HL-60/S4 treated with phorbol 12-myristate 13-acetate at 8.2 ng/mL for 4 days and 3 days (cell line): ENCODE results near the gene HPCAL1.
"Not testable (repeated sequence)": the region's sequence is repeated elsewhere in the genome, so short reads cannot be mapped to it uniquely, and the experiment has no call there.

ENCODE experiments used
- in situ Hi-C: fragments of 300-500 bp; cut with MboI; formaldehyde crosslinking; loops from 2 replicates; pipeline ENCODE4 v1.15.0; 2022; ENCODE audit warnings: low sequenced_read_pairs

HPCAL1 gene

DNA sequence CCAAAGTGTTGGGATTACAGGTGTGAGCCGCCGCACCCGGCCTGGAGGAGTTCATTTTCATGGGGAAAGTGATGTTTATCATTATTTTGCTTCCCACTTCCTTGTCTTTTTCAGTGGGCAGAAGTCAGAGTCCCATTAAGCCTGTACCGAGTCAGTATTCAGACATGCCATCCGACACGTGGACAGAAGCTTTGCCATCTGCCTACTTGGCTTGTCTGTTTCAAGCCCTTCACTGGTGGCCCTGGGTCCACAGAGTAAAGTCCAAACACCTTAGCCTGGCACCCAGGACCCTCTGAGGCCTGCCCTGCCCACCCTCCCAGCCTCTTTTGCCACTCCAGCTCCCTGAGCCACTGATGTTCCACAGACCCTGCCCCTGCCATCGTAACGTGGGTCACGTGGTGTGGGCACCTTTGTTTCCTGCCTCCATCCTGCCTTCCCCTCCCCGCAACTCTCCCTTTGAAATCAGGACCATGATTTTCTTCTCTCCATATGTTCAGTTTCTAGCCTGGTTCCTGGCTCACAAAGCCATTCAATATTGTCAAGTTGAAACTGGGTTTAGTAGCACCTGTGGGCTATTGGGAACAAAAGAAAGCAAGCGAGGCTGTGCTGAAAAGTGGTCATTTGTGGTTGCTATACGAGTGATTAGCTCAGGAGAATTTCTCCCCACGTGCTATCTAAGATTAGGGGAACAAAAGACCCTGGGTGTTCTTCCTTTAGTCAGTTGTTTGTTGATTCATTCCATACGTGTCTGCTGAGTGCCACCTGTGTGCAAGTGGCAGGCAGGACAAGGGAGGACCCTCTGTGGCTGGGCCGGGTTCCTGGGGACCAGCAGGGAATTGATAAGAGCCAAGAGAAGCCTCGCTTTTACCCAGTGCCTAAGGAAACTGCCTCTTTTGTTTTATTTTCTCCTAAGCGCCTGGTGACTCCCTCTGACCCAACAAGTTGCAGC is 150.5 kb downstream of the HPCAL1 start:
- in situ Hi-C loops, result no loop called here

DNA sequence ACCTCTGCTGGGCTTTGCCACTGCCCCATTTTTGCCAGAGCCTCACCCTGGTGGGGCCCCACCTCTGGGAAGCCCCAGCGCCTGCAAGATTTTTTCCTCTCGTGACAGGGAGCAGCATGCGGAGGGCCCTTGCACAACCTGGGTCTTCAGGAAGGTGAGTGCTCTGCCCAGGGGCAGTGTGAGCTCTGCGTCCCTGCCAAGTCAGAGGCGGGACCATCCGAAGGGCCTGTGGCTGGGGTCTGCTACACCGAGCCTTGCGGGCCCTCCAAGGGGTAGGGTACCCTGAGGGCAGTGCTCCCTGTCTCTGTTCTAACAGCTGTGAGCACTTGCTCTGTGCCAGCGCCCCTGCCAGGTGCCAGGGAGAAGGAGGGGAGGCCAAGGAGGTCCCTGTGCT is 151.2 kb downstream of the HPCAL1 start:
- in situ Hi-C loops, result no loop called here

DNA sequence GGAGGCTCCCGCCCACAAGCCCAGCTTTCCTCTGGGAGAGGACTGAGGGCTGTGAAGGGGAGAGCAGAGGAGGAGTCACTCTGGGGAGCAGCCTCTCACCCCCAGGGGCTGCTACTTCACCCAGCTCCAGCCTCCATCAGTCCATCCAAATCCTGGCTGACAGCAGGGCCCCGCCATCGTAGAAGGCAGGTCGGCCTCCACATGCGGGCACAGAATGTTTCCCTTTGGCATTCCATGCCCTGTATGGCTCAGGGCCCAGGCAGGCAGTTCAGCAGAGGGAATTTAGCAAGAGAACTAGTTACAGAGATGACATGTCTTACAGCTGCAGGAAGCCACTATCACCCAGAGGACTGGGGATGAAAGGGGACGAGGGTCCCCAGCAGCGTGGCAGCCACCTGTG is 151.8 kb downstream of the HPCAL1 start:
- in situ Hi-C loops, result no loop called here

DNA sequence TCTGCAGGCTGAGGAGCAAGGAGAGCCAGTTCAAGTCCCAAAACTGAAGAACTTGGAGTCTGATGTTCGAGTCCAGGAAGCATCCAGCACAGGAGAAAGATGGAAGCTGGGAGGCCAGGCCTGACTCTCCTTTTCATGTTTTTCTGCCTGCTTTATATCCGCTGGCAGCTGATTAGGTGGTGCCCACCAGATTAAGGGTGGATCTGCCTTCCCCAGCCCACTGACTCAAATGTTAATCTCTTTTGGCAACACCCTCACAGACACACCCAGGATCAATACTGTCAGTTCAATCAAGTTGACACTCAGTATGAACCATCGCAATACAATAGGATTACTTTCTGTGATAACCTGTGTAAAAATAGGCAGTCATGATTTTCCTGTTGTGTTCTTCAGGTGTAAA is 154.5 kb downstream of the HPCAL1 start:
- in situ Hi-C loops, result not testable (repeated sequence)

DNA sequence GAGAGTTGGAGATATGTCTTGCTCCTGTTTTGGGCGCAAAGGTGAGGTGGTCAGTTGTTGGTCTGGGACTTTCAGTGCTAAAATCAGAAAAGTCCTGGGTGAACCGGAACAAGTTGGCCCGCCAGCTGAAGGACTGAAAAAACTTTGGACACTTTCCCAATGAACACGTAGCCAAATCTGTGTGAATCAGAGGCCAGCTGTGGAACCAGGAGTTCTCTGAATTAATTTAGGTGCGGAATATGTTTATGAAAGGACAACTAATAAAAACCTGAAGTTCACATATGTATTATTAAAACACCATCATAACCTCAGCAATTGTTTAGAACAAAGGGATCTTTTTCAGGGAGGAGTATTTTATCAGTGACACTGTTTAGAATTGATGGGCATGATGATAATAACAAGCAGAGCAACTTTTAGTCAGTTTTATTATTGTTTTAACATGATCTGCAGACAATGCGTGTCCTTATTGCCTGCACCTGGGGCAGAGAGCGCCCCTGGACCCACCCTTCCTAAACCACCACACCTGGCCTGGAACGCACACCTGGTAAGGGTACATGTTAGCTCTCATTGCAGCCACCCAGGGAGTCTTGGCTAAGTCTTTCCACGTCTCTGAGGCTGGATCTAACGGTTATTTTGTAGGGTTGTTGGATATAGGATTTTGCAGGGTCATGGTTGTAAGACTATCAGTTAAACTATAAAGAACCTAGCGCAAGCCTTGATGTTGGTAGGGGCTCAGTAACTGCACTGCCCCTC is 155.3 kb downstream of the HPCAL1 start:
- in situ Hi-C loops, result no loop called here

DNA sequence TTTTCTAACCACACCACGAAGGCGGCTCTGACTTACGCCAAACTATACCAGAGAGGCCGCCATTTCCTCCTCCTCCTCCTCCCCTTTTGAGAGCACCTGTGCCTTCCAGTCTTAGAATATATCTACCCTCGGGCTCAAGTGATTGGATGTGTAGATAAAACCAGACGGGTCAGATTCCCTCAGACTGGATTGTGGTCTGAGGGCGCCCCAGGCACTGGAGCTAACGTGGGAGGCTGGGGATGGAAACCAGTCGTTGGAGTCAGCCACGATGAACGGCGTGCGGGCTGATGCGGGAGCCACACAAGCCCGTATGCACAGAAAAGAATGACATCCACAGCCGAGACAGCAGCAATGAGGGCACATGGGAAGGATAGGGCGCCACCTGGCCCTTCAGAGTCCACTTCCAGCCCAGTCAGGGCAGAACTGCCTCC is 157.7 kb downstream of the HPCAL1 start:
- in situ Hi-C loops, result no loop called here

DNA sequence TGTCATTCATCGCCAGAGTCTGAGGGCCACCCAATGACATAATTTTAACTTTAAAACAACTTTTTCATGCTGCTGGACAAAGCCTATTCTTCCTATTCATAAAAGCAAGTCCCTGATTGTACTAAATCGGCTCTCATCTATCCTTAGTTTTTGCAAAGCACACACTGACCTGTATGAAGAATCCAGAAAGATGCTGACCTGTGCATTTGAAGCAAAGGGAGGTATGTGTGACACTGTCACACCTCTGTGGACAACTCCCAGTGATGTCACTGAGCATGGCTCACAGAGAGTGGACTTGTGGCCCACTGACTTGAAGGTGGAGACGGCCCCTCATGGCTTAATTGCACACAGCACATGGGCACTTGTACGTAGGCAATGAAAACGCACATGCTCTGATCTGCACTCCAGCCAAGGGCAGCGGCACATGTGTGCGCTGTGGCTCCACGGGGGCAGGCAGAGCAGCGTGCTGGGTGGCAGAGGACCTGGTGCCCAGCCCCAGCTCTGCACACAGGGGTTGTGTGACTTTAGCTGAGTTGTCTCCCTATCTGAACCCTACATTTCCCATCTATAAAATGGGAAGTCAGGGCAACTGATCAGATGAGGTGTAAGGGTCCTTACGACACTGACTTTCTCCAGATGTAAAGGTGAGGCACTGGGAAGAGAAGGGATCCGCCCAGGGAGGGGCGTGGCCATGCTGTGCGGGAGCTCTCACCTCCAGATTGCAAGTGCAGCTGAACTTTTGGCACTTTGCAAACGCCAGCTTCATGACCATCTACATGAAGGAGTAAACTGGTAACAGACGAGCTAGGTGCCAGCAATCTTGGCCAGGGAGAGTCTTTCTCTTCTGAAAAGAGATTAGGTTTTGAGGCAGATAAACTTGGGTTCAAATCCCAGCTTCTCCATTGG is 159.7 kb downstream of the HPCAL1 start:
- in situ Hi-C loops, result no loop called here

DNA sequence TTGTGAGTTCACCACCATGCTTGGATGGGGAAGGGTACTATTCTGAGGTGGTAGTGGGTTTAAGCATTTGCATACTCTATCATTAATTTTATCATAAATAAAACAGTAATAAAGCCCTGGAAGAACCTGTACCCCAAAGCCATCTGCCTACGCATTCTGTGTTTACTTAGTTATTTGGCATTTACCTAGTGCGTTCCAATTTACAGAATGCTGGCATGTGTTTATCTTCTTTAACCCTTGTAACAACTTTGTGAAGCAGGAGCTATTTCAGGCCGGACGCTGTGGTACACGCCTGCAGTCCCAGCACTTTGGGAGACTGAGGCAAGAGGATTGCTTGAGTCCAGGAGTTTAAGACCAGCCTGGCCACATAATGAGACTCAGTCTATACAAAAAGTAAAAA is 163.2 kb downstream of the HPCAL1 start:
- in situ Hi-C loops, result no loop called here

DNA sequence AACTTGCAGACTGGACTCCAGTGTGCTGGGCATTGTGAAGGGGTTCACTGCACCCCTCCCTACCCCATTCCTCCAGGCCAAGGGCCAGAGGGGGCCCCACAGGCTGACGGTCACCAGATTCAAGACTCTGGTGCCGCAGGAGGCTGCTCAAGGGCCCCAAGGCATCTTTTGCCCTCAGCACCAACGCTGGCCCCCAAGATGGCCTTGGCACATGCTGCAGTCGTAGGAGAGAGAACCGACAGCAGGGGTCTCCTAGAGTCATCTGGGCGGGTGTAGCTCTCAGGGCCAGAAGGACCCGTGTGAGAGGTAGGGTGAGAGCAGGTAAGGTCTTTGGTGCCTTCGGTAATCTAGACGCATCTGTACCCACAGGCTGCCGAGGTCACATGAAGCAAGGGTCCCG is 164.1 kb downstream of the HPCAL1 start:
- in situ Hi-C loops, result no loop called here

DNA sequence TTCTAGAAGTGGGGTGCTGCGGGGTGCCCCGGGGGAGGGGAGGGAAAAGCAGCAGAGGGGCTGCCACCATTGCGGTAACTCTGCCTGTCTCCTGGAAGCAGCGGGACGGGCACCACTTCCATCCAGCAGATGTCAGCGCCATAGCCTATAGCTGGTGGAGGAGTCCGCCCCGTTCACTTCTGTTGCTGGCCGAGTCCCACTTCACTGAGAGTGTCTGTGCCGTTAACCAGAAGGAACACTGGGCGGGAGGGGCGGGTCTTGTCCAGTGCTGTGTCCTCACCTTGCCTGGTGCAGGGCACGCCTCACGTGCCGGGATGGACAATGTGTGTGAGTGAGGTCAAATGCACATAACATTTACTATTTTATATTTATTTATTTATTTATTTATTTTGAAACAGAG is 164.7 kb downstream of the HPCAL1 start:
- in situ Hi-C loops, result no loop called here

DNA sequence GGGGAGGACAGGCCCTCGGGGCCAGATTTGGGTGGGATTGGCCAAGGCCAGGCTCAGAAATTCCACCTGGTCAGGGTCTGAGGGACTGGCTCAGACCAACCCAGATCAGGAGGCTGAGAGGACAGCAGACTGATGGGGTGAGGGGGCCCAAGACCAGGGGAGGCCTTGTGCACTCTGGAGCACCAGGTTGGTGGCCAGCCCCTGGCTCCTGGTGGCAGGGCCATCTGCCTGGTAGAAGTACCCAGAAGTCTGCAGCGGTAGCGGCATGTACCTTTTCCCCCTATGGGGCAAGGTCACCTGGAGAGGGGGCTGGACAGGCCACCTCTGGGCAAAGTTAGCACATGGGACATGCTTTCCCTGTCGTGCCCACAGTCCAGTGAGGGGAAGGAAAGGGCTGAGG is 166.6 kb downstream of the HPCAL1 start:
- in situ Hi-C loops, result no loop called here

DNA sequence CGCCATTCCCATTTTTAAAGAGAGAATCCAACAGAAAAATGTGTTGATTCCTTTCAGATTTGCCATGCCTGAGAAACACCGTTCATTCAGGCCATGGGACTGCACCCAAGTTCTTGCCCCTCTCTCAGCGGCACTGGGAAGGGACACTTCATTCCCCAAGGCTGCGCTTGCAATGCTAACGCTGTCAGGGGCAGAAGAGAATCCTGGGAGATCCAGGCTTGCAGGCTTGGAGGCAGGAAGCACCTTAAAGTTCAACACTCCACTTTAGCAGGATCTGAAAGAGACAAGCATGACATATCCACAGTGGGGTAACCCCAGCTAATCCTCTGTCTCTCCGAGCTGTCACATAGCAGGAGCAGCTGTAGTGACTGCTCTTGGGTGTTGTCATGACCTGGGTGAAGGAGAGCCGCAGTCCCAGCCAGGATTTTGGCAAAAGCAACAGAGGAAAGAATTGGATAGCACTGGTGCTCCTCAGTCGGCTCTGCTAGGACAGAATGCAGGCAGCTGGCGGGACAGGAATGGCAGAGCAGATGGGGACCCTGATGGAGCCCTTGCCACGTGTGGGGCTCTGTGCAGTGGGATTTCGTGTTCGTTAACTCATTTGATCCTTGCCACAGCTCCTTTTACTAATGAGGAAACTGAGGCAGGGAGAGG is 167.4 kb downstream of the HPCAL1 start:
- in situ Hi-C loops, result no loop called here

DNA sequence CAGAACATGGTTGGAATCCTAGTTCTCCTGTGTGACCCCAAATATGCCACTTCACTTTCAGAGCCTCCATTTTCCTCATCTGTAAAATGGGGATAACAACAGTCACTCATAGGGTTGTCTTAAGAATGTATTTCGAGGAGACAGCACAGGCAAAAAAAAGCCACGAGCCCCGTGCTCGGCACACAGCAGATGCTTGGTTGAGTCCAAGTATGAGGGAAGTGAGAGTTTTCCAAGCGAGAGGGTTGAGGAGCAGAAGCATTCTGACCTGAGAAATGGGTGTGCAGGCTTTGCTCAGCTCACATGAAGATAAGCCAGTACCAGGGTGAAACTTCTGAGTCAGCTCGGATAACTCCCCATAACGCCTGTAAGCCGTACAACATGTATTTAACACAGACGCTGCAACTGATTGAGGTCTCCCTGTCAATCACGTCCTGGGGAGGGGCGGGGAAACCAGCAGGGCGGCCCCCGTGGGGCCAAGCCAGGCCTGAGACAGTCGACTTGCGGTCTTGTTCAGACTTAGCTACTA is 168.4 kb downstream of the HPCAL1 start:
- in situ Hi-C loops, result no loop called here

DNA sequence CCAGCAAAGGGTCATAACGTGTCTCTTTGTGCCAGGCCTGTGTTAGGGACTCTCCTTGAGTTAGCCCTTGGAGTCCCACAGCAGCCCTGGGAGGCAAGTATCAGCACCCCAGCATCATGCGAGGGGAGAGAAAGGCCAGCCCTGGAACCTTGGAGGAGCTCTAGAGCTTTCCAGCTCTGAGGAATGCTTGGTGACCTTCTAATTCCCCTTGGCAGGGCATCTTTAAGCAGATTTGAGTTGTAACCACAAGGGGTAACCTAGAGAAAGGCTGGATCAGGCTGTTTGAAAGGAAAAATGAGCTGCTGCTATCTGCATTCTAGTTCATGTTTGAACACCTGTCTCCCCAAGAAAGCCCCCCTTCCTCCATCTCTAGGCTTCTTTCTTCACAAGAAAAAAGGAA is 169.3 kb downstream of the HPCAL1 start:
- in situ Hi-C loops, result no loop called here

DNA sequence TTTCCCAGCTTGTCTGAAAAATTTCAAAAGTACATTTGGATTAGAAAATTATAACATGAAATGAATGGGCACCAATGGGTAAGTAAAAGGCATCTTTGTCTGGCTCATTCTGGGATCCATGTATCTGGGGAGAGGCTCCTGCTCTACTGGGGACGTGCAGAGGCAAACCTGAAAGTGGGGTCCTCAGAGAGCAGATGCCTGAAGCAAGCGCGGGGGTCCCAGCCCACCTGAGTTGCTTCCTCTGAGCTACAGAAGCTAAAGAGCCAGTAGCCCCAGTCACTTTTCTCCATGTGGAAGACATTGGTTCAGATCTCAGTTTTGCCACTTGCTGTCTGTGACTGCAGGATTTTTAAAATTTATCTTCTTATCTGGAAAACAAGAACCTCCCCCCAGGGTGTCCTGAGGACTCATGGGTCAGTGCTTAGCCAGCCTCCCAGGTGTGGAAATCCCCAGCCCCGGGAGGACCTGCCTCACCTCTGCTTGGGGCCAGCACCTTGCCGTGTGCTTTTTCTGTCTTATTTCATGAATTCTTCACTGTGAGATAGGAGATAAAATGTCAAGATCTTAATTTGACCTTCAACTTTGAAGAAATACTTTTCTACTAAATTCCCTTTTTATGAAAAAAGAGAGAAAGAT is 170.5 kb downstream of the HPCAL1 start:
- in situ Hi-C loops, result no loop called here

DNA sequence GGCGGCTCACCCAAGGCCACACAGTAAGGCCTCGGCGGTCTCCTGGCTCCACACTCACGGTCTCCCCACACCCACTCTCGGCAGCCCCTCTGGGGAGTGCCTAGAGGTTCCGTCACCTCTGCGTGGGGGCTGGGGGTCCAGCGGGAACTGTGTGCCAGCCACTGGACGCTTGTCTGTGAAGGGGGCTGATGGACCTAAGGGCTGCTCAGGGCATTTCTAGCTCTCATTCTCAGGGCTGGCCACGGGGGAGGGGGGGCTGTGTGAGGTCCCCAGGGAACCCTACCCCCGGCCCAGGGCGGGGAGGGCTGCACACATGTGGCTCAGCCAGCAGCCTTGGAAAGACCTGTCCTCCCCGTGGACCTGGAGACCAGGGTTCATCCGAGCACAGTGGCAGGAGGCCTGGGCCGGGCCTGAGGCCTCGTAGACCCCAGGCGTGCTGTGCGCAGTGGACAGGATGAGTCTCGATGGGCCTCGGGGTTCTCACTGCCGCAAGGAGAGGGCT is 172.6 kb downstream of the HPCAL1 start:
- in situ Hi-C loops, result no loop called here

DNA sequence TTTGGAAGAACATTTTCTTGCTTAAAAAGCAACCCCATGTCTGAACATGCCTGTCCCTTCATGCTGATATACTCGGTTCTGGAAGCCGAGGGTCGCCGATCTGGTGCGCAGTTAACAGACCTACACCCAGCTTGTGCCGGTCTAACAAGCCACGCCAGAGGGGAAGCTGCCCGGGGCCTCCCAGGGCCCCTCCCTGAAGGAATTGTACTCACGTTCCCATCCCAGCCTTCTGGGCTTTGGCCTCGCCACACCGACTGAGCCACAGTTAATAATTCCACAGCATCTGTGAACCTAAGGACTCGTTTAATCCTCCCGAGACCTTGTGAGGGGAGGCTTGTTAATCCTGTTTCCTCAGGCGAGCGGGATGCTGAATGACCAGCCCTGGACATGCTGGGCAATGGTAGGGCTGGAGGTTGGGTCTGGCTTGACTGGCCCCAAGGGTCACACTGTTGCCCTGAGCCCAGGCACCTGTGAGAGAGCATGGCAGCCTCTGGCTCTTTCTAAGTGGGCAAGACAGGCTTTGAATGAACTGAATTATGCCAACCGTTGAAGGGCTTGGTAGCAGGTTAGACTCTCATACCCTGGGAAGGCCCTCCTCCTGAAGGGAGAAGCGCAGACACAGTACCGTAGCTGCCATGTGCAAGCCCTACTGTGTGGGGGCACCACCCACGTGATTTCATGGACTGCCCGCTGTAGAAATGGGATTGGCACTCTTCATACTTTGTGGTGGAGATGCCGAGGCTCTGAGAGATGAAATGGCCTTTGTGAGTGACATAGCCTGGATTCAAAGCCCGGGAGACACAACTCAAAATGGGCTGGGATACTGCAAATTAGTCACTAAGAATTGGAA is 173.3 kb downstream of the HPCAL1 start:
- in situ Hi-C loops, result no loop called here

DNA sequence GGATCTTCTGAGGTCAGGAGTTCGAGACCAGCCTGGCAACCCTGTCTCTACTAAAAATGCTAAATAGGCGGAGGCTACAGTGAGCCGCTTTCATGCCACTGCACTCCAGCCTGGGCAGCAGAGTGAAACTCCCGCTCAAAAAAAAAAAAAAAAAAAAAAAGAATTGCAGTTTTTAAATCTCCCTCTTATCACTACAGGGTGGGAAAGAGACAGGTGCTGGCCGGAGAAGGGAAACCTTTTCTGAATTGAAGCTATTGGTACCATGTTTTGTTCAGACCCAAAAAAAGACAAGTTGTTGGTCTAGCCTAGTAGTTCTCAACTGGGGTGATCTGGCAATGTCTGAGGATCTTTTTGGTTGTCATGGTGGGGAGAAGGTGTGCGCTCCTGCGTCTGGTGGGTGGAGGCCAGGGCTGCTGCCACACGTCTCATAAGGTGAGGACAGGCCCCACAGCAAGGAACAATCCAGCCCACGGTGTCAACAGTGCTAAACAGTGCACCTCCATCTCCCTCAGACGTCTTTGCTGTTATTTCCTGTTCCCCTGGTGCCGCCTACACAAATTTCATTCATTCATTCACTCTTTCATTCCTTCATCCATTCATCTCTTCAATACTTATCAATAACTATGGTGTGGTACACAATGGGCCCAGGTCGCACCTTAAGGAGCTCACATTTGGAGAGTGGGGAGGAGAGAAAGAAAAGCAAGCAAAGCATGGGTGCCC is 174.2 kb downstream of the HPCAL1 start:
- in situ Hi-C loops, result no loop called here
